ENCODE measurements around the gene NTM. TPM values are rescaled to one million over a fixed set of nuclear protein-coding genes. Genes with fewer than 3 reads are reported as not detected.
A peak's percentile ranks its signal among the peaks of the same experiment; 100 is the strongest.

Gene NTM
- total and polyA plus RNA-seq, 2 experiments from 2014 or later = 2.2 to 4.9 TPM

DNA sequence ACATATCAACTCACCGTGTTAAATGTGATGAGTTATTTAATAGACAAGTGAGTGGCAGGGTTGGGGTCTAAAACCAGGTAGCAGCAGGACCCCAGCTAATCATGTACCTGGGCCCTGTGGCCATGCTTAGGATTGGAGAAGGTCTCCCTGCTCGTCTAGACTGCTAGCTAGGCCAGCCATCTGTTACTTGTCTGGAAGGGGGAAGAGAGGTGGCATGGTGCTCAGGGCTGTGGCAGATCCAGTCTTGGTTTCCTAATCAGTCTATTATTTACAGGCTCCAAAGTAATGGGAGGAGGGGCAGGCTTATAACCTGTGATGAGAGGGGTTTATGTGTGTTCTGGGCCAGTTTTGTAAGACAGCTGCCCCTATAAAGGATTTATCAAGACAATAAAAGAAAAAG lies 105.9 kb downstream of the NTM start:
- DNase-seq (ENCODE audit: low spot score) = no peak
- H3K27ac ChIP-seq = no peak overlapping the region
- peaks cover 25% of the 10 kb centered on the region for H3K27me3 ChIP-seq
- no peaks in the 10 kb centered on the region for H3K79me2 ChIP-seq
- no peaks in the 10 kb centered on the region for H3K36me3 ChIP-seq (replicated peaks; ENCODE audit: insufficient read depth, low read depth)
- H3K9me2 ChIP-seq (replicated peaks; ENCODE audit: insufficient read depth) = no peaks in the 10 kb centered on the region
- TF ChIP-seq EZH2phosphoT487 (IDR thresholded peaks at IDR 0.05; ENCODE audit: low read depth, severe bottlenecking, unreplicated experiment) = no peak
- TF ChIP-seq, protein P1, sequence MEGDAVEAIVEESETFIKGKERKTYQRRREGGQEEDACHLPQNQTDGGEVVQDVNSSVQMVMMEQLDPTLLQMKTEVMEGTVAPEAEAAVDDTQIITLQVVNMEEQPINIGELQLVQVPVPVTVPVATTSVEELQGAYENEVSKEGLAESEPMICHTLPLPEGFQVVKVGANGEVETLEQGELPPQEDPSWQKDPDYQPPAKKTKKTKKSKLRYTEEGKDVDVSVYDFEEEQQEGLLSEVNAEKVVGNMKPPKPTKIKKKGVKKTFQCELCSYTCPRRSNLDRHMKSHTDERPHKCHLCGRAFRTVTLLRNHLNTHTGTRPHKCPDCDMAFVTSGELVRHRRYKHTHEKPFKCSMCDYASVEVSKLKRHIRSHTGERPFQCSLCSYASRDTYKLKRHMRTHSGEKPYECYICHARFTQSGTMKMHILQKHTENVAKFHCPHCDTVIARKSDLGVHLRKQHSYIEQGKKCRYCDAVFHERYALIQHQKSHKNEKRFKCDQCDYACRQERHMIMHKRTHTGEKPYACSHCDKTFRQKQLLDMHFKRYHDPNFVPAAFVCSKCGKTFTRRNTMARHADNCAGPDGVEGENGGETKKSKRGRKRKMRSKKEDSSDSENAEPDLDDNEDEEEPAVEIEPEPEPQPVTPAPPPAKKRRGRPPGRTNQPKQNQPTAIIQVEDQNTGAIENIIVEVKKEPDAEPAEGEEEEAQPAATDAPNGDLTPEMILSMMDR (IDR thresholded peaks at IDR 0.05; ENCODE audit: poor library complexity) = no peak
- TF ChIP-seq EZH2 (IDR thresholded peaks at IDR 0.05; ENCODE audit: borderline replicate concordance) = no peak
- WGBS (ENCODE audit: low lambda C conversion rate, missing lambda C conversion rate) = 47% methylated on average over 2 of the region's 2 CpGs
- H3K4me1 ChIP-seq (ENCODE audit: insufficient read depth) = no peaks in the 10 kb centered on the region
- H2AFZ ChIP-seq = no peak overlapping the region
- H3K9me3 ChIP-seq (ENCODE audit: low read depth) = no peaks in the 10 kb centered on the region
- H3K4me2 ChIP-seq = no peak overlapping the region
- H3K4me3 ChIP-seq = no peak overlapping the region
- H4K20me1 ChIP-seq (ENCODE audit: insufficient read depth, poor library complexity, severe bottlenecking) = no peaks in the 10 kb centered on the region

DNA sequence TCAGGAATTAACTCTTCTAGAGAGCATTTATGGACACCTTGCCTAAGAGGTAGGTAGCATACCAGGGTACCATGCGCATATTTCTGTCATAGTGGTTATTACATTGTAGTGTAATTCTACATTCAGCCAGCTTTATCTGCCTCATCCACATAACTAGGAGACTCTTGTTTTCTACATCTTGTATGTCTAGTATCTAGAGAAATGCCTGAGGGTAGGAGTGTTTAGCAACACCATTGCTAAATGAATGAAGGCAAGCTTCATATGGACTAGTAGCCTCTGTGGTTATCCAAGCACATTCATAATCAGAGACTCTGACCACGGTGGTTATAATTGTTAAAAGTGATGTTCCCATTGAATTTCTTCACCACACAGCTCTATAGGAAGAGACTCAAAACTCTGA lies 107.9 kb downstream of the NTM start:
- H3K79me2 ChIP-seq = no peaks in the 10 kb centered on the region
- TF ChIP-seq, protein P1 (IDR thresholded peaks at IDR 0.05; ENCODE audit: poor library complexity) = no peak
- TF ChIP-seq EZH2 (IDR thresholded peaks at IDR 0.05; ENCODE audit: borderline replicate concordance) (no peak), EZH2phosphoT487 (IDR thresholded peaks at IDR 0.05; ENCODE audit: low read depth, severe bottlenecking, unreplicated experiment) (no peak)
- 98% methylated on average over 2 of the region's 2 CpGs for WGBS (ENCODE audit: low lambda C conversion rate, missing lambda C conversion rate)

DNA sequence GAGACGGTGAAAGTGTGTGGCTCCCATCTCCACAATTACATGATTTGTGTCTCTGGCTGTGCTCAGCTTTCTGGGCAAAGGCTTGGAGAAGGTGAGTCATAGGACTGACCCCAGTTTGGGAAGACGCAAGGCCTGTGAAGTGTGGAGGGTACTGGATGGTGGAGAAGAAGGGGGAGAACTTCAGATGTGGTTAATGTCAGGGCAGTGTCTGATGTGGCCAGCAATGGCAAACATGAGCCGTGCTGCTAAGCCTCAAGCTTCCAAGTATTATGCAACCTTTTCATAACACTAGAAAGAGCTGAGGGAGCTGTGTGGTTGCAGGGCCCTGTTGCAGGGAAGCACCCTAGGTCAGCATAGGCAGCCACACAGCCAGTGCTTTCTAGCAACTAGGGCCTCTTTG lies 110.9 kb downstream of the NTM start:
- Histone ChIP-seq H3K36me3 (replicated peaks; ENCODE audit: insufficient read depth, low read depth) (no peaks in the 10 kb centered on the region), H3K9me2 (replicated peaks; ENCODE audit: insufficient read depth) (no peaks in the 10 kb centered on the region), H3K27ac (no peak overlapping the region), H3K4me2 (no peak overlapping the region), H3K9me3 (ENCODE audit: low read depth) (no peaks in the 10 kb centered on the region), H3K4me1 (ENCODE audit: insufficient read depth) (no peaks in the 10 kb centered on the region), H3K4me3 (no peak overlapping the region), H4K20me1 (ENCODE audit: insufficient read depth, poor library complexity, severe bottlenecking) (no peaks in the 10 kb centered on the region), H3K27me3 (peaks cover 7% of the 10 kb centered on the region), H3K79me2 (no peaks in the 10 kb centered on the region), H2AFZ (no peak overlapping the region)
- 76% methylated on average over 3 of the region's 3 CpGs for WGBS (ENCODE audit: low lambda C conversion rate, missing lambda C conversion rate)
- no peak for TF ChIP-seq EZH2 (IDR thresholded peaks at IDR 0.05; ENCODE audit: borderline replicate concordance)
- no peak for TF ChIP-seq EZH2phosphoT487 (IDR thresholded peaks at IDR 0.05; ENCODE audit: low read depth, severe bottlenecking, unreplicated experiment)
- TF ChIP-seq, protein P1 (IDR thresholded peaks at IDR 0.05; ENCODE audit: poor library complexity) = no peak
- DNase-seq (ENCODE audit: low spot score) = peak; percentile 31

More for the DNA sequence above, 107.9 kb downstream of the NTM start:
- Histone ChIP-seq H3K9me2 (replicated peaks; ENCODE audit: insufficient read depth) (no peaks in the 10 kb centered on the region), H4K20me1 (ENCODE audit: insufficient read depth, poor library complexity, severe bottlenecking) (no peaks in the 10 kb centered on the region), H3K27ac (no peak overlapping the region), H3K4me3 (no peak overlapping the region), H3K27me3 (peaks cover 15% of the 10 kb centered on the region), H3K9me3 (ENCODE audit: low read depth) (no peaks in the 10 kb centered on the region), H3K4me2 (no peak overlapping the region), H3K4me1 (ENCODE audit: insufficient read depth) (no peaks in the 10 kb centered on the region), H3K36me3 (replicated peaks; ENCODE audit: insufficient read depth, low read depth) (no peaks in the 10 kb centered on the region), H2AFZ (no peak overlapping the region)
- no peak for DNase-seq (ENCODE audit: low spot score)

DNA sequence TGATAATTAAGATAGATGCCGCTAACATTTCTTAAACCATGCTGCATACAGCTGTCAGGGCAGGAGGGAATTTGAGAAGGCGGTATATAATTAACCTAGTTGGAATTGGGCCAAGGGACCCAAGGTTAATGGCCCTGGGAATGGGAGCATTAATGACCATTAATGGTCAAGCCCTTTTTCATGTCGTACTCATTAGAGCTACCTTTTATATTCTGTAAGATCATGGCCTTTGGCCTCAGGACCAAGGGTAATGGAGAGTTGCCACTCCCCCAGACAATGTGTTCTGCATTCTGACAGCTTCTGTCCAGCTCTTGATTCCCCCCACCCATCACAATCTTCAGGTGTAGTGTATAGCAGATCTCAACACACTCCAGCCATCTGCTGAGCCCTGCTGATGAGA lies 111.6 kb downstream of the NTM start:
- H3K9me3 ChIP-seq (ENCODE audit: low read depth) = no peaks in the 10 kb centered on the region
- H2AFZ ChIP-seq = no peak overlapping the region
- 80% methylated on average over 3 of the region's 3 CpGs for WGBS (ENCODE audit: low lambda C conversion rate, missing lambda C conversion rate)
- no peak for DNase-seq (ENCODE audit: low spot score)
- no peaks in the 10 kb centered on the region for H3K36me3 ChIP-seq (replicated peaks; ENCODE audit: insufficient read depth, low read depth)
- no peak overlapping the region for H3K4me2 ChIP-seq
- no peaks in the 10 kb centered on the region for H3K9me2 ChIP-seq (replicated peaks; ENCODE audit: insufficient read depth)
- H3K27ac ChIP-seq = no peak overlapping the region
- H3K4me1 ChIP-seq (ENCODE audit: insufficient read depth) = no peaks in the 10 kb centered on the region
- TF ChIP-seq EZH2phosphoT487 (IDR thresholded peaks at IDR 0.05; ENCODE audit: low read depth, severe bottlenecking, unreplicated experiment) (no peak), EZH2 (IDR thresholded peaks at IDR 0.05; ENCODE audit: borderline replicate concordance) (no peak)
- TF ChIP-seq, protein P1 (IDR thresholded peaks at IDR 0.05; ENCODE audit: poor library complexity) = no peak
- H3K79me2 ChIP-seq = no peaks in the 10 kb centered on the region
- H3K27me3 ChIP-seq = peaks cover 7% of the 10 kb centered on the region
- no peaks in the 10 kb centered on the region for H4K20me1 ChIP-seq (ENCODE audit: insufficient read depth, poor library complexity, severe bottlenecking)
- H3K4me3 ChIP-seq = no peak overlapping the region

All from hepatocyte (in vitro differentiated cells).